NCI-H1105 treated with DMSO at 0.1 percent for 48 hours (cell line): ENCODE results near the gene TLCD3A.
"Not testable (repeated sequence)": the region's sequence is repeated elsewhere in the genome, so short reads cannot be mapped to it uniquely, and the experiment has no call there.

Experiments used
- DNase-seq: peaks from one replicate; lab custom pipeline; 2025; lab: John Stamatoyannopoulos, UW

TLCD3A gene

GRCh38 chr17:789160-789840 lies 56.9 kb downstream of the TLCD3A start:
- DNase-seq = no peak

GRCh38 chr17:789931-790873 lies 57.8 kb downstream of the TLCD3A start:
- DNase-seq = not testable (repeated sequence)

GRCh38 chr17:790874-791247 lies 58.5 kb downstream of the TLCD3A start:
- DNase-seq = not testable (repeated sequence)

- no peak for DNase-seq
Observed at GRCh38 chr17:791829-792228, 59.4 kb downstream of the TLCD3A start.

GRCh38 chr17:792277-792676 lies 59.9 kb downstream of the TLCD3A start:
- DNase-seq = no peak
